GM18951 (cell line): ENCODE measurements around the gene TRIP6.

ENCODE experiments used
- POLR2A ChIP-seq: IDR thresholded peaks from 4 replicates; pipeline ENCODE4 v1.6.1; 2011; ENCODE audit warnings: mild to moderate bottlenecking; ENCODE audit not compliant: insufficient read length, insufficient read depth; ENCODE audit errors: extremely low read depth
- in situ Hi-C: fragments of 300-500 bp; cut with MboI; formaldehyde crosslinking; loops from one replicate; pipeline ENCODE4 v1.12.0; 2022; ENCODE audit warnings: low sequenced_read_pairs, mixed read lengths, inconsistent platforms; ENCODE audit not compliant: unreplicated experiment

The TRIP6 gene

GRCh38 chr7:100867776-100868485, 744 bp downstream of the TRIP6 start:
- in situ Hi-C loops, result no loop called here
- no peak for TF ChIP-seq POLR2A

GRCh38 chr7:100873599-100874299, 6.6 kb downstream of the TRIP6 start:
- TF ChIP-seq POLR2A, result no peak
- in situ Hi-C loops, result no loop called here

GRCh38 chr7:100874300-100874576, 7.1 kb downstream of the TRIP6 start:
- in situ Hi-C loops, result no loop called here
- no peak for TF ChIP-seq POLR2A

- in situ Hi-C loops, result no loop called here
- peak; percentile 87 for TF ChIP-seq POLR2A
Observed at GRCh38 chr7:100874577-100875355, 7.6 kb downstream of the TRIP6 start, which contains the start of gene SRRT. Gene SRRT (plus strand): TSS chr7:100875103. CDS start chr7:100875591, 488 bp downstream.

GRCh38 chr7:100875356-100875751, 8.2 kb downstream of the TRIP6 start:
- in situ Hi-C loops, result no loop called here
- TF ChIP-seq POLR2A, result no peak

GRCh38 chr7:100878013-100878412, 10.8 kb downstream of the TRIP6 start:
- no peak for TF ChIP-seq POLR2A
- in situ Hi-C loops, result no loop called here

- TF ChIP-seq POLR2A, result no peak
- in situ Hi-C loops, result no loop called here
Observed at GRCh38 chr7:100878685-100879084, 11.5 kb downstream of the TRIP6 start.

GRCh38 chr7:100879685-100880261, 12.6 kb downstream of the TRIP6 start:
- in situ Hi-C loops, result no loop called here
- TF ChIP-seq POLR2A, result no peak

- no peak for TF ChIP-seq POLR2A
- in situ Hi-C loops, result no loop called here
Observed at GRCh38 chr7:100880645-100881044, 13.5 kb downstream of the TRIP6 start.

- TF ChIP-seq POLR2A, result no peak
- in situ Hi-C loops, result no loop called here
Observed at GRCh38 chr7:100881136-100881535, 13.9 kb downstream of the TRIP6 start.

- in situ Hi-C loops, result no loop called here
- TF ChIP-seq POLR2A, result no peak
Observed at GRCh38 chr7:100882201-100882600, 15.0 kb downstream of the TRIP6 start.

GRCh38 chr7:100882785-100883526, 15.8 kb downstream of the TRIP6 start:
- no peak for TF ChIP-seq POLR2A
- in situ Hi-C loops, result no loop called here
